ENCODE results near the gene CDKN1C.

DNA sequence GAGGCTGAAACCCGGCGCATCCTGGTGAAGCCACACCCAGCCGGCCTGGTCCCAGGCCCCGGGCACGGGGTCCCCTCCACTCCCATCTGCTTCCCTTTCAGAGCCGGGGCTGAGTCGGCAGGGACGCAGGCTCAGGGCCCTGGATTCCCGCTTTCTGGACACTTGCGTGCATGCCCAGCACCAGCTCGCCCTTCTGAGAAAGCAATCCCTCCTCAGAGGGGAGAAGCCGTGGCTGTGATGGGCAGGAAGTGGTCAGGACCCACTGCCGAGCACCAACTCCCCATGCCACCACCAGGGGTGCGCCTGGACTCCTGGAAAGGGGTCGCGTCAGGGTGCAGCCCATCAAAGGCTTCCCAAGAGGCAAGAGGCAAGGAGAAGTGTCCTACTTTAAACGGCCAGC lies 15.1 kb downstream of the CDKN1C start:
- TF ChIP-seq, protein P1, sequence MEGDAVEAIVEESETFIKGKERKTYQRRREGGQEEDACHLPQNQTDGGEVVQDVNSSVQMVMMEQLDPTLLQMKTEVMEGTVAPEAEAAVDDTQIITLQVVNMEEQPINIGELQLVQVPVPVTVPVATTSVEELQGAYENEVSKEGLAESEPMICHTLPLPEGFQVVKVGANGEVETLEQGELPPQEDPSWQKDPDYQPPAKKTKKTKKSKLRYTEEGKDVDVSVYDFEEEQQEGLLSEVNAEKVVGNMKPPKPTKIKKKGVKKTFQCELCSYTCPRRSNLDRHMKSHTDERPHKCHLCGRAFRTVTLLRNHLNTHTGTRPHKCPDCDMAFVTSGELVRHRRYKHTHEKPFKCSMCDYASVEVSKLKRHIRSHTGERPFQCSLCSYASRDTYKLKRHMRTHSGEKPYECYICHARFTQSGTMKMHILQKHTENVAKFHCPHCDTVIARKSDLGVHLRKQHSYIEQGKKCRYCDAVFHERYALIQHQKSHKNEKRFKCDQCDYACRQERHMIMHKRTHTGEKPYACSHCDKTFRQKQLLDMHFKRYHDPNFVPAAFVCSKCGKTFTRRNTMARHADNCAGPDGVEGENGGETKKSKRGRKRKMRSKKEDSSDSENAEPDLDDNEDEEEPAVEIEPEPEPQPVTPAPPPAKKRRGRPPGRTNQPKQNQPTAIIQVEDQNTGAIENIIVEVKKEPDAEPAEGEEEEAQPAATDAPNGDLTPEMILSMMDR (IDR thresholded peaks at IDR 0.05) = no peak
- no peak for TF ChIP-seq EP300 (IDR thresholded peaks at IDR 0.05)
- TF ChIP-seq POLR2AphosphoS5 (IDR thresholded peaks at IDR 0.05) = no peak
- TF ChIP-seq POLR2A (IDR thresholded peaks at IDR 0.05; ENCODE audit: low read depth) = no peak
